ENCODE measurements around the gene ARRDC4. TPM values are rescaled to one million over a fixed set of nuclear protein-coding genes. Genes with fewer than 3 reads are reported as not detected.

The ARRDC4 gene
- total and polyA plus RNA-seq, 2 experiments from 2014 or later = 15.5 to 31.6 TPM

GRCh38 chr15:97992823-97993222, 32.3 kb downstream of the ARRDC4 start:
- in situ Hi-C loops (cut with MboI) = no loop called here
- 81 to 89% methylated on average over 1 of the region's 1 CpG for WGBS, 2 experiments (ENCODE audit: low coverage in 1 of 2, low lambda C conversion rate in 2 of 2, missing lambda C conversion rate in 2 of 2)
- Histone ChIP-seq H3K4me2 (ENCODE audit: unreplicated experiment) (no peak overlapping the region), H2AFZ (no peak overlapping the region), H3K9me2 (ENCODE audit: insufficient read depth) (no peaks in the 10 kb centered on the region), H3K27ac (no peak overlapping the region), H3K9ac (no peak overlapping the region), H3K79me2 (ENCODE audit: insufficient read depth) (no peaks in the 10 kb centered on the region), H3K9me3 (ENCODE audit: low read depth) (no peaks in the 10 kb centered on the region), H3F3A (ENCODE audit: insufficient read depth) (peaks cover 6% of the 10 kb centered on the region; the same call in 1 of the 2 replicates), H3K4me1 (ENCODE audit: insufficient read depth) (peaks cover 13% of the 10 kb centered on the region; the same call in 1 of the 2 replicates), H3K36me3 (ENCODE audit: low read depth) (no peaks in the 10 kb centered on the region), H3K27me3 (replicated peaks; ENCODE audit: insufficient read depth) (no peaks in the 10 kb centered on the region), H3K4me3 (no peak overlapping the region), H4K20me1 (ENCODE audit: insufficient read depth) (no peaks in the 10 kb centered on the region)
- DNase-seq = no peak
- TF ChIP-seq EZH2 (IDR thresholded peaks at IDR 0.05; ENCODE audit: insufficient read depth, poor library complexity, severe bottlenecking) = no peak
- no peak for TF ChIP-seq EZH2phosphoT487 (IDR thresholded peaks at IDR 0.05; ENCODE audit: insufficient read depth, low read depth)

GRCh38 chr15:97993310-97993738, 32.8 kb downstream of the ARRDC4 start:
- H4K20me1 ChIP-seq (ENCODE audit: insufficient read depth) = no peaks in the 10 kb centered on the region
- TF ChIP-seq EZH2phosphoT487 (IDR thresholded peaks at IDR 0.05; ENCODE audit: insufficient read depth, low read depth) = no peak
- no peak for TF ChIP-seq EZH2 (IDR thresholded peaks at IDR 0.05; ENCODE audit: insufficient read depth, poor library complexity, severe bottlenecking)
- H3K4me3 ChIP-seq = no peak overlapping the region
- H2AFZ ChIP-seq = no peak overlapping the region
- peaks cover 13% of the 10 kb centered on the region; the same call in 1 of the 2 replicates for H3K4me1 ChIP-seq (ENCODE audit: insufficient read depth)
- H3K27me3 ChIP-seq (replicated peaks; ENCODE audit: insufficient read depth) = no peaks in the 10 kb centered on the region
- peak; percentile 38 for DNase-seq
- H3K27ac ChIP-seq = no peak overlapping the region
- H3K36me3 ChIP-seq (ENCODE audit: low read depth) = no peaks in the 10 kb centered on the region
- no peaks in the 10 kb centered on the region for H3K9me3 ChIP-seq (ENCODE audit: low read depth)
- H3F3A ChIP-seq (ENCODE audit: insufficient read depth) = peaks cover 6% of the 10 kb centered on the region; the same call in 1 of the 2 replicates
- no peaks in the 10 kb centered on the region for H3K9me2 ChIP-seq (ENCODE audit: insufficient read depth)
- H3K79me2 ChIP-seq (ENCODE audit: insufficient read depth) = no peaks in the 10 kb centered on the region
- WGBS, 2 experiments (ENCODE audit: low coverage in 1 of 2, low lambda C conversion rate in 2 of 2, missing lambda C conversion rate in 2 of 2) = 14 to 38% methylated on average over 3 of the region's 3 CpGs
- H3K4me2 ChIP-seq (ENCODE audit: unreplicated experiment) = peak overlapping the region; percentile 12
- no peak overlapping the region for H3K9ac ChIP-seq
- in situ Hi-C loops (cut with MboI) = no loop called here

GRCh38 chr15:97994236-97994635, 33.7 kb downstream of the ARRDC4 start:
- TF ChIP-seq EZH2 (IDR thresholded peaks at IDR 0.05; ENCODE audit: insufficient read depth, poor library complexity, severe bottlenecking) = no peak
- TF ChIP-seq EZH2phosphoT487 (IDR thresholded peaks at IDR 0.05; ENCODE audit: insufficient read depth, low read depth) = no peak
- Histone ChIP-seq H3K27me3 (replicated peaks; ENCODE audit: insufficient read depth) (no peaks in the 10 kb centered on the region), H3K36me3 (ENCODE audit: low read depth) (no peaks in the 10 kb centered on the region), H2AFZ (no peak overlapping the region), H3K4me1 (ENCODE audit: insufficient read depth) (peaks cover 13% of the 10 kb centered on the region; the same call in 1 of the 2 replicates), H3K27ac (no peak overlapping the region), H3K4me2 (ENCODE audit: unreplicated experiment) (no peak overlapping the region), H4K20me1 (ENCODE audit: insufficient read depth) (no peaks in the 10 kb centered on the region), H3F3A (ENCODE audit: insufficient read depth) (peaks cover 6% of the 10 kb centered on the region; the same call in 1 of the 2 replicates), H3K9me3 (ENCODE audit: low read depth) (no peaks in the 10 kb centered on the region), H3K79me2 (ENCODE audit: insufficient read depth) (no peaks in the 10 kb centered on the region), H3K9ac (no peak overlapping the region), H3K4me3 (no peak overlapping the region), H3K9me2 (ENCODE audit: insufficient read depth) (no peaks in the 10 kb centered on the region)
- DNase-seq = no peak
- in situ Hi-C loops (cut with MboI) = no loop called here
- 79 to 82% methylated on average over 3 of the region's 3 CpGs for WGBS, 2 experiments (ENCODE audit: low coverage in 1 of 2, low lambda C conversion rate in 2 of 2, missing lambda C conversion rate in 2 of 2)

- no peaks in the 10 kb centered on the region for H3K79me2 ChIP-seq (ENCODE audit: insufficient read depth)
- no peak for TF ChIP-seq EZH2phosphoT487 (IDR thresholded peaks at IDR 0.05; ENCODE audit: insufficient read depth, low read depth)
- no peak for TF ChIP-seq EZH2 (IDR thresholded peaks at IDR 0.05; ENCODE audit: insufficient read depth, poor library complexity, severe bottlenecking)
- H3K4me1 ChIP-seq (ENCODE audit: insufficient read depth) = peaks cover 13% of the 10 kb centered on the region; the same call in 1 of the 2 replicates
- no peak for DNase-seq
- H3K9me3 ChIP-seq (ENCODE audit: low read depth) = no peaks in the 10 kb centered on the region
- H3K4me3 ChIP-seq = no peak overlapping the region
- no peaks in the 10 kb centered on the region for H3K36me3 ChIP-seq (ENCODE audit: low read depth)
- in situ Hi-C loops (cut with MboI) = no loop called here
- no peak overlapping the region for H2AFZ ChIP-seq
- WGBS, 2 experiments (ENCODE audit: low coverage in 1 of 2, low lambda C conversion rate in 2 of 2, missing lambda C conversion rate in 2 of 2) = 74 to 82% methylated on average over 3 of the region's 3 CpGs
- H3K27me3 ChIP-seq (replicated peaks; ENCODE audit: insufficient read depth) = no peaks in the 10 kb centered on the region
- H3F3A ChIP-seq (ENCODE audit: insufficient read depth) = peaks cover 6% of the 10 kb centered on the region; the same call in 1 of the 2 replicates
- H3K27ac ChIP-seq = no peak overlapping the region
- H3K9ac ChIP-seq = no peak overlapping the region
- no peaks in the 10 kb centered on the region for H4K20me1 ChIP-seq (ENCODE audit: insufficient read depth)
- no peak overlapping the region for H3K4me2 ChIP-seq (ENCODE audit: unreplicated experiment)
- no peaks in the 10 kb centered on the region for H3K9me2 ChIP-seq (ENCODE audit: insufficient read depth)
Observed at GRCh38 chr15:97995192-97995591, 34.7 kb downstream of the ARRDC4 start.
